Heart right ventricle (tissue), 16 donors: Measurements from ENCODE around the gene NDUFAF5. TPM values are rescaled to one million over a fixed set of nuclear protein-coding genes. Genes with fewer than 3 reads are reported as not detected.

Experiments used
- ATAC-seq, 8 donors: fragments of 200-7000 bp; cut with Tn5 transposase; one replicate each; pipeline ENCODE4 v1.9.1; 2020; ENCODE audit warnings: mild to moderate bottlenecking in 8 of 8, moderate library complexity in 8 of 8, moderate number of reproducible peaks in 1 of 8
- DNase-seq, 2 donors: peaks; one replicate each; pipeline ENCODE4 v3.0.0-alpha.2; 2020
- H3K27ac ChIP-seq, 10 donors: fragments of 200-600 bp; sonication (generic) in 2 of 10; one replicate each; pipeline versions ENCODE4 v1.5.0 to v1.8.0; 2020 to 2022; ENCODE audit warnings: mild to moderate bottlenecking in 3 of 10
- H3K27me3 ChIP-seq, 7 donors: fragments of 200-600 bp; one replicate each; pipeline ENCODE4 v1.8.0; 2021 to 2022; ENCODE audit warnings: mild to moderate bottlenecking in 2 of 7
- H3K36me3 ChIP-seq, 9 donors: fragments of 200-600 bp; sonication (generic) in 1 of 9; one replicate each; pipeline versions ENCODE4 v1.5.0 to v1.8.0; 2020 to 2022; ENCODE audit warnings: mild to moderate bottlenecking in 2 of 9
- H3K4me1 ChIP-seq, 9 donors: fragments of 200-600 bp; sonication (generic) in 1 of 9; one replicate each; pipeline versions ENCODE4 v1.5.0 to v1.8.0; 2020 to 2022; ENCODE audit warnings: mild to moderate bottlenecking in 4 of 9
- H3K4me3 ChIP-seq, 10 donors: fragments of 200-600 bp; sonication (generic) in 2 of 10; one replicate each; pipeline versions ENCODE4 v1.5.0 to v1.8.0; 2020 to 2022; ENCODE audit warnings: mild to moderate bottlenecking in 7 of 10, moderate library complexity in 2 of 10
- H3K9me3 ChIP-seq, 11 donors: fragments of 200-600 bp in 10 of 11; sonication (generic) in 2 of 11; one replicate each; pipeline versions ENCODE4 v1.5.0 to v1.8.0; 2013 to 2022; ENCODE audit warnings: mild to moderate bottlenecking in 2 of 11, control low read depth in 1 of 11, moderate library complexity in 1 of 11
- CTCF ChIP-seq, 9 donors: fragments of 200-600 bp; sonication (generic) in 2 of 9; IDR thresholded peaks; one replicate each; pipeline versions ENCODE4 v1.5.0 to v1.8.0; 2021 to 2022; ENCODE audit warnings: antibody characterized with exemption in 9 of 9, mild to moderate bottlenecking in 5 of 9, moderate library complexity in 1 of 9
- WGBS, 2 donors: extraction: QIAGEN DNeasy Blood & Tissue Kit; methylation state at CpG; one replicate each; pipeline ENCODE4 v1.1.7; 2013; ENCODE audit warnings: inconsistent platforms in 1 of 2; 5-methylcytosine and 5-hydroxymethylcytosine counted together
- intact Hi-C, 10 donors: fragments of 100-400 bp; cut with DNase I; formaldehyde crosslinking; loops; one replicate each; pipeline versions ENCODE4 v1.11.1 to v1.14.2; 2022
- polyA plus RNA-seq, 2 donors: library from polyadenylated mRNA; stranded (reverse); fragments of 200-250 nt; gene quantifications; one replicate each; pipeline ENCODE4 v1.2.3, GENCODE V29; 2013
- total RNA-seq, 10 donors: library from RNA; stranded (reverse); fragmentation: NEBNext Ultra II Directional in 3 of 10; extraction: Animal tissue kit (Norgen Biotek cat#: 25700) in 3 of 10; gene quantifications; one replicate each; pipeline versions ENCODE4 v1.2.1 to v1.2.4, GENCODE V29; 2021 to 2023
- donor health status: Arrhythmogenic right ventricular cardiomyopathy.
- donor health status: ischemic (EF 13 %, LVEDD 7.1; RV severe dilation, severe dysfunction).
- donor health status: healthy with polysubstance abuse.
- donor health status: DM: no; HTN: yes; CAD: no.
- donor health status: DM: no; HTN: no; CAD: no.
- donor health status: ischemic (EF 25% LVEDD 6.9; RV normal size, moderate dysfunction).
- donor health status: ischemic (EF 25% LVEDD 5.7; RV mildly dilated, moderate dysfunction).
- donor health status: healthy.
- donor health status: DM: yes; HTN: yes; CAD: no.
- donor health status: Ischemic cardiomyopathy.
- donor health status: ischemic (EF 35%, LVEDD 5.7; RV mildly dilated, moderate dysfunction).
- donor health status: nonischemic (EF 11% LVEDD 7.7; RV severe dilation, severe dysfunction).
- donor health status: DM: yes; HTN: yes; CAD: no.
- donor health status: PGD.
- donor health status: ischemic (EF 29% LVEDD 5.4; RV normal size, mild dysfunction).
- donor health status: nonischemic (EF 23%, LVEDD 6.1; RV moderate dilation, normal function).

NDUFAF5 gene
- total and polyA plus RNA-seq, 12 donors = 42.0 to 112 (median 66.3) TPM

- Histone ChIP-seq H3K4me1 (peaks cover 0 to 29% (median 8%) of the 10 kb centered on the region in 9 donors), H3K27me3 (no peaks in the 10 kb centered on the region), H3K4me3 (no peak overlapping the region), H3K9me3 (no peaks in the 10 kb centered on the region), H3K36me3 (no peaks in the 10 kb centered on the region), H3K27ac (no peak overlapping the region)
- no peak for TF ChIP-seq CTCF (IDR thresholded peaks at IDR 0.05)
- WGBS, 2 donors = 86 to 90% methylated on average over 4 of the region's 4 CpGs
- intact Hi-C loops = no loop called here
- no peak for DNase-seq
- no peak for ATAC-seq
These were observed 70.8 kb downstream of the NDUFAF5 start for GRCh38 chr20:13855613-13856012.

- no peaks in the 10 kb centered on the region for H3K9me3 ChIP-seq
- no peaks in the 10 kb centered on the region for H3K36me3 ChIP-seq
- DNase-seq (no peak), ATAC-seq (peak in 1 of 8 donors; percentile 30)
- H3K27me3 ChIP-seq = no peaks in the 10 kb centered on the region
- no peak overlapping the region for H3K27ac ChIP-seq
- 67 to 78% methylated on average over 4 of the region's 4 CpGs for WGBS, 2 donors
- TF ChIP-seq CTCF (IDR thresholded peaks at IDR 0.05) = no peak
- H3K4me3 ChIP-seq = no peak overlapping the region
- intact Hi-C loops = no loop called here
- peaks cover 0 to 24% (median 8%) of the 10 kb centered on the region in 9 donors for H3K4me1 ChIP-seq
These were observed 71.5 kb downstream of the NDUFAF5 start for GRCh38 chr20:13856354-13856753.

GRCh38 chr20:13857304-13857703 is 72.5 kb downstream of the NDUFAF5 start:
- Histone ChIP-seq H3K4me1 (peaks cover 0 to 14% (median 6%) of the 10 kb centered on the region in 9 donors), H3K27ac (no peak overlapping the region), H3K36me3 (no peaks in the 10 kb centered on the region), H3K9me3 (no peaks in the 10 kb centered on the region), H3K4me3 (no peak overlapping the region), H3K27me3 (no peaks in the 10 kb centered on the region)
- 31 to 35% methylated on average over 3 of the region's 3 CpGs for WGBS, 2 donors
- peak; percentile 55 to 97 (median 88) for ATAC-seq
- intact Hi-C loops = no loop called here
- peak; percentile 63 to 80 for DNase-seq
- no peak for TF ChIP-seq CTCF (IDR thresholded peaks at IDR 0.05)

GRCh38 chr20:13857961-13858360 is 73.1 kb downstream of the NDUFAF5 start:
- intact Hi-C loops = no loop called here
- Histone ChIP-seq H3K4me3 (no peak overlapping the region), H3K27ac (no peak overlapping the region), H3K9me3 (no peaks in the 10 kb centered on the region), H3K4me1 (peaks cover 0 to 13% (median 6%) of the 10 kb centered on the region in 9 donors), H3K36me3 (no peaks in the 10 kb centered on the region), H3K27me3 (no peaks in the 10 kb centered on the region)
- ATAC-seq = no peak
- WGBS, 2 donors = 91 to 94% methylated on average over 7 of the region's 7 CpGs
- no peak for TF ChIP-seq CTCF (IDR thresholded peaks at IDR 0.05)
- no peak for DNase-seq
